ENCODE results near the gene DLL4.
"Not testable (repeated sequence)": the region's sequence is repeated elsewhere in the genome, so short reads cannot be mapped to it uniquely, and the experiment has no call there.

DLL4 gene

GRCh38 chr15:40961740-40962139, 32.6 kb downstream of the DLL4 start:
- not testable (repeated sequence) for DNase-seq

- DNase-seq, result not testable (repeated sequence)
Measured at GRCh38 chr15:40962317-40962716, 33.2 kb downstream of the DLL4 start.

GRCh38 chr15:40963201-40963600, 34.1 kb downstream of the DLL4 start:
- DNase-seq, result no peak

- no peak for DNase-seq
Measured at GRCh38 chr15:40964006-40964405, 34.9 kb downstream of the DLL4 start.

- DNase-seq, result no peak
Measured at GRCh38 chr15:40964634-40965033, 35.5 kb downstream of the DLL4 start.

GRCh38 chr15:40968290-40969085, 39.3 kb downstream of the DLL4 start:
- no peak for DNase-seq

GRCh38 chr15:40969363-40969762, 40.2 kb downstream of the DLL4 start:
- DNase-seq, result no peak

GRCh38 chr15:40974879-40975278, 45.7 kb downstream of the DLL4 start:
- DNase-seq, result no peak

- no peak for DNase-seq
Measured at GRCh38 chr15:40976819-40977218, 47.7 kb downstream of the DLL4 start.

- DNase-seq, result no peak
Measured at GRCh38 chr15:40978141-40978540, 49.0 kb downstream of the DLL4 start.

GRCh38 chr15:40978562-40978961, 49.4 kb downstream of the DLL4 start:
- no peak for DNase-seq

- no peak for DNase-seq
Measured at GRCh38 chr15:40981186-40981585, 52.0 kb downstream of the DLL4 start.

- DNase-seq, result peak; percentile 45
Measured at GRCh38 chr15:40982855-40983254, 53.7 kb downstream of the DLL4 start.

GRCh38 chr15:40984406-40984805, 55.3 kb downstream of the DLL4 start:
- DNase-seq, result no peak

GRCh38 chr15:40984964-40985363, 55.8 kb downstream of the DLL4 start:
- no peak for DNase-seq

- no peak for DNase-seq
Measured at GRCh38 chr15:40985541-40986330, 56.6 kb downstream of the DLL4 start.

- DNase-seq, result no peak
Measured at GRCh38 chr15:40986820-40987219, 57.7 kb downstream of the DLL4 start.

- no peak for DNase-seq
Measured at GRCh38 chr15:40988156-40988555, 59.0 kb downstream of the DLL4 start.
